Sigmoid colon (tissue), 4 donors: ENCODE results near the gene PRG2.

Experiments
- POLR2A ChIP-seq, 2 donors: fragments of 450-650 bp; IDR thresholded peaks; one replicate each; pipeline ENCODE4 v1.6.1; 2016; ENCODE audit warnings: antibody characterized with exemption in 2 of 2, mild to moderate bottlenecking in 2 of 2, moderate library complexity in 2 of 2
- POLR2AphosphoS5 ChIP-seq, 4 donors: sonication (generic); formaldehyde crosslinking; IDR thresholded peaks; one replicate each; pipeline ENCODE4 v1.6.1; 2017; ENCODE audit warnings: antibody characterized with exemption in 4 of 4
- TF ChIP-seq, protein P1 (sequence below), 4 experiments: fragments of 450-650 bp in 3 of 4; fragments of 200-600 bp in 1 of 4; IDR thresholded peaks; one replicate each; pipeline ENCODE4 v1.5.1; 2016 to 2019; ENCODE audit warnings: antibody characterized with exemption in 4 of 4, mild to moderate bottlenecking in 3 of 4, moderate library complexity in 2 of 4

DNA sequence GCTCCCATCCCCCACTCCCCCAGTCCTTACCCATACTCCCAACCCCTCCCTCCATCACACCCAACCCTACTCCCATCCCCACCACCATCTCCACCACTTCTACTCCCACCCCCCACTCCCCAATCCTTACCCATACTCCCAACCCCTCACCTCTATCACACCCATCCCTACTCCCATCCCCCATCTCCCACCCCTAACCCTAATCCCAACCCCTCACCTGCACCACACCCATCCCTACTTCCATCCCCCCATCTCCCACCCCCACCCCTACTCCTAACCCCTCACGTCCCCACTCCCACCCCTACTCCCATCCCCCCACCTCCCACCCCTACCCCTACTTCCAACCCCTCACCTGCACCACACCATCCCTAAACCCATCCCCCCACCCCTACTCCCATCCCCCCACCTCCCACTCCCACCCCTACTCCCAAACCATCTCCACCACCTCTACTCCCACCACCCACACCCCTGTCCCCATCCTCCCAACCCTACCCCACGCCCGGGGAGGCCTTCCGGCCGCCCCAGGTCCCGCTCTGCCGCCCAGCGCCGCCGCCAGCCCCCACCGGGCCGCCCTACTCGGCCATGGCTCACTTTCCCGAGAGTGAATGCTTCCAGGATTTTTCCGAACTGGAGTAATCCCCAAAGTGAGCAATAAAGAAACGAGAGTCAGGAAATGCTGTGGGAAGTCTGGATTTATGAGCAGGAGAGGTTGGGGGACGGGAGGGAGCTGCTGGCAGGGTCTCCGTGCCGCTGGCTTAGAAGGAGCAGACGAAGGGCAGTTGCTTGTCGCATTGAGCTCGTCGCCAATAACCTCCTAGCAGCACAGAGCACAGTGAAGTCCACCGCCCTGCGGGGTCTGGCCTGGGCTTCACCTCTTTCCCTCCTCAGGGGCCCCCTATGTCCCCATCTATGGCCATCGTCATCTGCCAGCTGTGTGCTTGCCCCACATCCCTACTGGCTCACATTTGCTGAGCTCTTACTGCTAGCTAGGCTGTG is 14.1 kb downstream of the PRG2 start:
- TF ChIP-seq, protein P1, sequence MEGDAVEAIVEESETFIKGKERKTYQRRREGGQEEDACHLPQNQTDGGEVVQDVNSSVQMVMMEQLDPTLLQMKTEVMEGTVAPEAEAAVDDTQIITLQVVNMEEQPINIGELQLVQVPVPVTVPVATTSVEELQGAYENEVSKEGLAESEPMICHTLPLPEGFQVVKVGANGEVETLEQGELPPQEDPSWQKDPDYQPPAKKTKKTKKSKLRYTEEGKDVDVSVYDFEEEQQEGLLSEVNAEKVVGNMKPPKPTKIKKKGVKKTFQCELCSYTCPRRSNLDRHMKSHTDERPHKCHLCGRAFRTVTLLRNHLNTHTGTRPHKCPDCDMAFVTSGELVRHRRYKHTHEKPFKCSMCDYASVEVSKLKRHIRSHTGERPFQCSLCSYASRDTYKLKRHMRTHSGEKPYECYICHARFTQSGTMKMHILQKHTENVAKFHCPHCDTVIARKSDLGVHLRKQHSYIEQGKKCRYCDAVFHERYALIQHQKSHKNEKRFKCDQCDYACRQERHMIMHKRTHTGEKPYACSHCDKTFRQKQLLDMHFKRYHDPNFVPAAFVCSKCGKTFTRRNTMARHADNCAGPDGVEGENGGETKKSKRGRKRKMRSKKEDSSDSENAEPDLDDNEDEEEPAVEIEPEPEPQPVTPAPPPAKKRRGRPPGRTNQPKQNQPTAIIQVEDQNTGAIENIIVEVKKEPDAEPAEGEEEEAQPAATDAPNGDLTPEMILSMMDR (IDR thresholded peaks at IDR 0.05), result no peak
- TF ChIP-seq POLR2A (IDR thresholded peaks at IDR 0.05) (no peak), POLR2AphosphoS5 (IDR thresholded peaks at IDR 0.05) (no peak)
